LNCAP (cell line): ENCODE results near the gene WDFY3.

ENCODE experiments used
- CTCF ChIP-seq: fragments of 450-650 bp; IDR thresholded peaks from 2 replicates; pipeline ENCODE4 v1.5.1; 2017; ENCODE audit warnings: mild to moderate bottlenecking

Gene WDFY3

GRCh38 chr4:84782517-84782916 is 184.0 kb downstream of the WDFY3 start:
- no peak for TF ChIP-seq CTCF

- no peak for TF ChIP-seq CTCF
These were observed 185.8 kb downstream of the WDFY3 start for GRCh38 chr4:84780719-84781118.

GRCh38 chr4:84778041-84778440 is 188.4 kb downstream of the WDFY3 start:
- TF ChIP-seq CTCF: no peak

- TF ChIP-seq CTCF: no peak
These were observed 199.3 kb downstream of the WDFY3 start for GRCh38 chr4:84767168-84767567.

GRCh38 chr4:84753321-84753972 is 213.0 kb downstream of the WDFY3 start:
- no peak for TF ChIP-seq CTCF

GRCh38 chr4:84751707-84752106 is 214.8 kb downstream of the WDFY3 start:
- no peak for TF ChIP-seq CTCF

- TF ChIP-seq CTCF: no peak
These were observed 215.6 kb downstream of the WDFY3 start for GRCh38 chr4:84750960-84751283.
